Right lobe of liver (tissue), 4 donors: ENCODE results near the gene GGT7.

ENCODE experiments used
- CTCF ChIP-seq, 4 donors: fragments of 200-600 bp in 3 of 4; fragments of 450-650 bp in 1 of 4; IDR thresholded peaks; one replicate each; pipeline versions ENCODE4 v1.5.1 to v1.8.0; 2016 to 2022; ENCODE audit warnings: antibody characterized with exemption in 4 of 4, mild to moderate bottlenecking in 2 of 4
- POLR2A ChIP-seq: fragments of 450-650 bp; IDR thresholded peaks from one replicate; pipeline ENCODE4 v1.6.1; 2017; ENCODE audit warnings: antibody characterized with exemption, mild to moderate bottlenecking
- donor health status: DM: no; HTN: no; CAD: no.
- donor health status: DM: no; HTN: no; CAD: no.
- donor health status: DM: no; HTN: yes; CAD: no.

- TF ChIP-seq CTCF (IDR thresholded peaks at IDR 0.05) (no peak), POLR2A (no peak)
These were observed 15.8 kb upstream of the GGT7 start for GRCh38 chr20:34888468-34888867.
